NB4 (cell line): ENCODE results near the gene TCF7.

Experiments used
- MAX ChIP-seq: IDR thresholded peaks from 2 replicates; pipeline ENCODE4 v1.6.1; 2011; ENCODE audit warnings: low read depth, low read length
- MYC ChIP-seq: IDR thresholded peaks from 2 replicates; pipeline ENCODE4 v1.6.1; 2011; ENCODE audit warnings: low read depth, low read length
- POLR2A ChIP-seq: IDR thresholded peaks from 2 replicates; pipeline ENCODE4 v1.6.1; 2011; ENCODE audit warnings: mild to moderate bottlenecking; ENCODE audit not compliant: insufficient read length; ENCODE audit errors: extremely low read depth
- TF ChIP-seq, protein P1 (sequence below): IDR thresholded peaks from one replicate; pipeline ENCODE4 v1.5.1; 2012; ENCODE audit warnings: low read depth, low read length

DNA sequence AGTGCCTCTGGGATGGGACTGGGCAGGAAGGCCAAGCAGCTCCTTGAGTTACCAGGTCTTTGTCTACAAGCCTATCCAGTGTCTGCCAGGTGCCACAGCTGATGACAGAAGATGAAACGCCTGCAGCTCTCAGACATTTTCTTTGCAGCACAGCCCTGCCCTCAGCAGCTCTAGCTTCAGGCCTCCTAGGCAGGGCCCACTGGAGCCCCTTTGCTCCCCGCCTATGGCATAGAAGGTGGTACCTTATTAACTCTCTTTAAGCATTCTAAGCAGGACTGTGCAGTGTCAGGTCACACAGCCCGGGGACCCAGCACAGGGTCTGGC, 63.6 kb downstream of the TCF7 start:
- TF ChIP-seq, protein P1, sequence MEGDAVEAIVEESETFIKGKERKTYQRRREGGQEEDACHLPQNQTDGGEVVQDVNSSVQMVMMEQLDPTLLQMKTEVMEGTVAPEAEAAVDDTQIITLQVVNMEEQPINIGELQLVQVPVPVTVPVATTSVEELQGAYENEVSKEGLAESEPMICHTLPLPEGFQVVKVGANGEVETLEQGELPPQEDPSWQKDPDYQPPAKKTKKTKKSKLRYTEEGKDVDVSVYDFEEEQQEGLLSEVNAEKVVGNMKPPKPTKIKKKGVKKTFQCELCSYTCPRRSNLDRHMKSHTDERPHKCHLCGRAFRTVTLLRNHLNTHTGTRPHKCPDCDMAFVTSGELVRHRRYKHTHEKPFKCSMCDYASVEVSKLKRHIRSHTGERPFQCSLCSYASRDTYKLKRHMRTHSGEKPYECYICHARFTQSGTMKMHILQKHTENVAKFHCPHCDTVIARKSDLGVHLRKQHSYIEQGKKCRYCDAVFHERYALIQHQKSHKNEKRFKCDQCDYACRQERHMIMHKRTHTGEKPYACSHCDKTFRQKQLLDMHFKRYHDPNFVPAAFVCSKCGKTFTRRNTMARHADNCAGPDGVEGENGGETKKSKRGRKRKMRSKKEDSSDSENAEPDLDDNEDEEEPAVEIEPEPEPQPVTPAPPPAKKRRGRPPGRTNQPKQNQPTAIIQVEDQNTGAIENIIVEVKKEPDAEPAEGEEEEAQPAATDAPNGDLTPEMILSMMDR, result no peak
- TF ChIP-seq POLR2A (no peak), MAX (no peak), MYC (no peak)
